GM19463 (cell line): Measurements from ENCODE around the gene GNS.
"Not testable (repeated sequence)": the region's sequence is repeated elsewhere in the genome, so short reads cannot be mapped to it uniquely, and the experiment has no call there.

Experiments used
- ATAC-seq: cut with Tn5 transposase; IDR thresholded peaks from one replicate; pipeline ENCODE4 v1.9.1; 2021; ENCODE audit warnings: mild to moderate bottlenecking, moderate library complexity; ENCODE audit not compliant: unreplicated experiment

The GNS gene

DNA sequence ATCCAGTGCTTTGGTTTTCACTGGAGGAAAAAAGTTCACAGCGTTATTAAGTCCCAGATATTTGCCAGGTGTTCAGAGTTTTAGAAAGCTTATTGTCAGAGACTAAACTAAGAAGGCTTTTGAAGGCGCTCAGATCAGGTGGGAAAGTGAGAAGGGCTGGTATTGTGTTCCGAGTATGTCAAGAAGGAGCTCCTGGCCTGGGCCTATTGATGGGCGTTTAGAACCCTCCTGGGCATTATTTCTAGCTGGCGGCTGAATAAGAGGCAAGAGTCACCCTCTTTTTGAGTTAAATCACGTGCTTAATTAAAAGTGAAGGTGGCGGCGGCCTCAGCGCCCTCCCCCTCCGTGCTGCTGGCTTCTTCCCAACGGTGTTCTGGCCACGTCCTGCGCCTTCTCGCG is 20.9 kb upstream of the GNS start:
- ATAC-seq: no peak

DNA sequence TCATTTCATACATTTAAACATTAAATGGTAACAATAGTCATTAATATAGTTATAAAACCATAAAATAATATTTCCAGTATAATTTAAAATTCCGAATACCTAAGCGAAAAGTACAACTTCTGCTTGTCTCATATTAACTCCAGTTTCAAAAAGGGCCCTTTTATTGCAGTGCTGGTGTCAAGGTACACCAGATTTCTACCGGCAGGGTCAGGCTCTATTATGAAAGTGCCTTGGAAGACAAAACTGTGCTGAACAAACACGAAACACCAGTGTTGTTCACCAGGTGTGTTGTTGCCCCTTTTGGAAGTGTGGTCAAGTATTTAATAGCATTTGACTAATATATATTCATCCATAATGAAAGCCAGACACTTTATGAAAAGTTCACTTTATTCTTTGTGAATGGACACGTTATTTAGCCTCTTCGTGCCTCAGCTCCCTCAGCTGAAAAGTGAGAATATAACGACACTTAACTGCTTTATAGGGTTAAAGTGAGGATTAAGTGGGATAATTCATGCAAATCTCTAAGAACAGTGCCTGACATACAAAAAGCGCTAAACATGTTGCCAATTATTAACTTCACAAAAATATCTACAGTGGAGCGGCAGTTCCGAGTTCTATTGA is 20.3 kb upstream of the GNS start:
- no peak for ATAC-seq

DNA sequence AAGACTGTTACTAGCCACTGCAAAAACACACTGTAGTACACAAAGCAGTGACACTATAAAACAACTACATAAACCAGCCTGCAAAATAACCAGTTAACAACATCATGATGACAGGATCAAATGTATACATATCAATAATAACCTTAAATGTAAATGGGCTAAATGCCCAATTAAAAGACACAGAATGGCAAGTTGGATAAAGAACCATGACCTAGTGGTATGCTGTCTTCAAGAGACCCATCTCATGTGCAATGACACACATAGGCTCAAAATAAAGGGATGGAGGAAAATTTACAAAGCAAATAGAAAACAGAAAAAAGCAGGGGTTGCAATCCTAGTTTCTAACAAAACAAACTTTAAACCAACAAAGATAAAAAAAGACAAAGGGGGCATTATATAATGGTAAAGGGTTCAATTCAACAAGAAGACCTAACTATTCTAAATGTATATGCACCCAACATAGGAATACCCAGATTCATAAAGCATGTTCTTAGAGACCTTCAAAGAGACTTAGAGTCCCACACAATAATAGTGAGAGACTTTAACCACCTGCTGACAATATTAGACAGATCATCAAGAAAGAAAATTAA is 16.0 kb upstream of the GNS start:
- ATAC-seq: not testable (repeated sequence)

DNA sequence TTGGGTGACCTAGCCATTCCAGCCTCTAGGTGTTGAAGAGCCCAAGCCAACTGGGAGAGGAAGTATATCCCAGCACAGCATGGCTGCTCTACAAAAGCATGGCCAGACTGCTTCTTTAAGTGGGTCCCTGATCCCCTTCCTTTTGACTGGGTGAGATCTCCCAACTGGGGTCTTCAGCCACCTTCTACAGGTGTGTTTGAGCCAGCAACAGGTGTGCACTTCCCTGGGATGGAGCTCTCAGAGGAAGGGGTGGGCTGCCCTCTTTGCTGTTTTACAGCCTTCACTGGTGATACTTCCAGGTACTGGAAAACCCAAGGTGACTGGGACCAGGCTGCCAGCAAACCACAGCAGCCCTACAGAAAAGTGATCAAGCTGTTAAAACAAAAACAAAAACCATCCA is 14.2 kb upstream of the GNS start:
- no peak for ATAC-seq

DNA sequence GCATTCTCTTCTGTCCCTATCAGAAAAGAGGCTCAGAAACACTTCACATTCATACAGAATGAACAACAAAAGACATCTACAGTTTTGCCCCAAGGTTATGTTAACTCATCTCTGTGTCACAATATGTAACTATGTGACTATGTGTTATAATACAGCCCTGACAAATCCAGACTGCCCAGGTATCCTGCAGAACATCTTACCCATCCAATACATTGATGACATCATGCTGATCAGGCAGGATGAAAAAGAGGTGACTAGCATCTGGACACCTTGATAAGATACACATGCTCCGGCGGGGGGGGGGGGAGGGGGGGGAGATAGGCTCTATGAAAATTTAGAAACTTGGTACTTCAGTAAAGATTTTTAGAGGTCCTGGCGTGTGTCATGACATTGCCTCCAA is 8.3 kb upstream of the GNS start:
- ATAC-seq: no peak

DNA sequence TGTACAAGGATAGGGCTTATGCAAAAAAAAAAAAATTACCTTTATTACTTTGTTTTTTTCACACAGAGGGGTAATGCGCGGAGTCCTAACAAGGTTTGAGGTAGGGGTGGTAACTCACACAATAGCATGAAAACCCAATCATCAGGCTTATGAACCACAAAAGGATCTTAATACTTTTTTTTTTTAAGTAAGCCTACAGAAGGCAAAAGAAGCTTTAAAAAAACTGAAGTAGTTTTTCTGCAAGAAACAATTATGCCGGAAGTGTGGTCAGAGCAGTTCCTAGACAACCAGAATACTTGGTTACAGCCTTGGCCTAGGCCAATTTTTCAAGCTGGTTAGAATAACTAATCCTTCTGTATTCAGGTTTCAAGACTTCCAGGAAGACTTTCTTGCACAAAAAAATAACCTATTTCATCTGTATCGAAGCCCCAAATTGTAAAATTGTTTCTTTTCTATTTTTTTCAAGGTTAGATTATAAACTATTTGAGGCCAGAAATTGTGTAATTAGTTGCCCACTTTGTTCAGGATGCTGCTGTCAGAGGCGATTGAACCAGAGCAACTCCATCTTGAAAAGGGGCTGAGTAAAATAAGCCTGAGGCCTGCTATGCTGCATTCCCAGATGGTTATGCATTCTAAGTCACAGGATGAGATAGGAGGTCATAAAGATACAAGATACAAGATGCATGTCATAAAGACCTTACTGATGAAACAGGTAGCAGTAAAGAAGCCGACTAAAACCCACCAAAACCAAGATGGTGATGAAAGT is 1.8 kb upstream of the GNS start:
- no peak for ATAC-seq

DNA sequence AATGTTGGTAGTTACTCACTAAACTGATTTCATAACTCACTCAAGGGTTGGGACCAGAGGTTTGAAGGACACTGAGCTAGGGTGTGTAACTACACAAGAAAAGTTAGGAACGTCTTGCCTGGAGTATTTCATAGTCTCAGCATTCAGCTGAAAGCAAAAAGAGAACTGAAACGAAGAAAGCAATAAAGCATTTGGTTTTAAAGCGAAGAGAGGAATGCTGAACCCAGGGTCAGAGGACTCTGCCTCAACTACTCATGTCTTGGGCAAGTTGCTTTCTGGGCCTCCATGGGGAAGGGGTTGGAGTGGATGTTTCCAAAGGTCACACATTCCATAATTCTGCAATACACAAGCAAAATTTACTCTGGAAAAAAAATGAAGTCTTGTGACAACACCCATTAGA is 1.4 kb downstream of the GNS start:
- ATAC-seq: no peak

DNA sequence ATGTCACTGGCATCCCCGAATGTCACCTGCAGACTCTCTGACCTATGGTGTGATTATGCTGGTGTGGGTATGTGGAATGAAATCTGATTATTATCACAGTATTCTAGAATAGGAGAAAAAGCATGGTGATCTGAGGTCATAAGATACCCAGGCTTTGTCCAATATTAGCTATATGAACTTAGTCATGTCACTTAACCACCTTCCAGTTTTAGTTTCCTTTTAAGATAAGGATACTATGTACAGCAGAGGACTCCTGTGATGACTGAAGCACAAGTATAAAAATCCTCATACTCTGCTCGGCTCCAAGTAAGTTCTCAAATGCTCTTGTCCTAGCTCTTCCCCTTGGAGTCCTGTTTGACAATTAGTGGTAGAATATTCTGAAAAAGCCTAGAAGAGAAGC is 2.8 kb downstream of the GNS start:
- ATAC-seq: peak; percentile 34

DNA sequence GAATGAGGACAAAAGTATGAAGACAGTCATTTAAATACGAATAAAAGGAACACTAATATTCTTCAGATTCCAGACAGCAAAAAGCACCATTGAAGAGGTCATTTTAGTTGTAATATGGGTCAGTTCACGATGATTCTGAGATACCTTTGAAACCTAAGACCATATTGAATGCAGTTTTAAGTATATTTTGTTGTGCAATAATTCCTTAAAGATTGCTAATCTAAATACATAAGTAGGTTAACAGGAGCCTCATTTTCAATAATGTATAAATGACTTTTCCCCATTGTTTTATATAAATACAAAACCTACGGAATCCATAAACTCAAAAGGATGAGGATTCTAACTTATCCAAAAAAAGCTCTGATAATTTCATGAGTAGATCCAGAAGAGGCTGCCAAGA is 5.8 kb downstream of the GNS start:
- no peak for ATAC-seq

DNA sequence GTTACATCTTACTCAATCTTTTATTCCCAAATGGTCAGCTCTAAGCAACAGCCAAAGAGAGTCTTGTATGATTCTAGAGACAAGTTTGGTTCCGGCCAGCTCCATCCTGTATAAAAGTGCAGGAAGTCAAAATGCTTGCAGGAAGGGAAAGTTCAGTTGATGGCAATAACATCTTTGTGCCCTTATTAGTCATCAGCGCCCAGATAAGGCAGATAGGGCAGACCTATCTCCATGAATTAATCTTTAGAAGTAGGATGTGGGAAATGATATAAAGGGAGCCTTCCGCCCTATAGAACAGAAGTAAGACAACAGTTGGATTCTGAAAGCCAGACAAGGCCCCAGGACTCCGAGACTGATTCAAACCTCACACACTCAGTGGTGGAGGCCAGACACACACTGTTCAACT is 6.4 kb downstream of the GNS start:
- no peak for ATAC-seq

DNA sequence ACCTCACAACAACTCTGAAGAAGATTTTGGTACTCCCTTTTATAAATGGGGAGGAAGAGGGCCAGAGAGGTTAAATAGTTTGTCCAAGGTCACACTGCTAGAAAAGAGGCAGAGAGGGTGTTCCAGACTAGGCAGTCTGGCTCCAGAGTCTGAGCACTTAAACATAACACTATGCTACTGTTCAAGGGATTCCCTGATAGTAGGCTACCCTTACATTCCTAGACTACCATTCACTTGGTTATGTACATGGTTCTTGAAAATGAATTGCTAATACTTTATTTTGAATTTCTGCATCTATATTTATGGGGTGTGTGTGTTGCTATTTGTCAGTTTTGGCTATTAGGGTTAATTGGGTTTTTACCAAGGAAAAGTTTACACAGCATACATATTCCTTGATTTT is 7.2 kb downstream of the GNS start:
- ATAC-seq: no peak

DNA sequence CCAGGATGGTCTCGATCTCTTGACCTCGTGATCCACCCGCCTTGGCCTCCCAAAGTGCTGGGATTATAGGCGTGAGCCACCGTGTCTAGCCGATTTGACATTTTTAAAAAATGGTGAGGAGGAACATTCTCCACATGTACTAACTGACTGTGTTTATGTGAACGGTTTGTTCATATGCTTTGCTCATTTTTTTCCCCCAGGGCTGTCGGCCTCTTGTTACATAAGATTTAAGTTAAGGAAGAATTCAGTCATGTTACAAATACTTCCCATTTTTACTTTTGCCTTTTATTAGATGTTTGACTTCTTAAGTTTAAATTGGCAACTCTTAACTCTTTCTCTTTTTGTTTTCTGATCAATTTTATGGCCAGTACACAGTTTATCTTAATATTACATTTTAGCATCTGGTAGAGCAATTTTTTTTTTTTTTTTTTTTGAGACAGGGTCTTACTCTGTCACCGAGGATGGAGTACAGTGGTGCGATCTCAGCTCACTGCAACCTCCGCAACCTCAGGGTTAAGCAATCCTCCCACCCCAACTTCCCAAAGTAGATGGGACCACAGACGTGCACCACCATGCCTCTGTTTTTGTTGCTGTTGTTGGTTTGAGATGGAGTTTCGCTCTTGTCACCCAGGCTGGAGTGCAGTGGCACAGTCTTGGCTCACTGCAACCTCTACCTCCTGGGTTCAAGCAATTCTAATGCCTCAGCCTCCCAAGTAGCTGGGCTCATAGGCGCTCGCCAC is 9.6 kb downstream of the GNS start:
- ATAC-seq: no peak

DNA sequence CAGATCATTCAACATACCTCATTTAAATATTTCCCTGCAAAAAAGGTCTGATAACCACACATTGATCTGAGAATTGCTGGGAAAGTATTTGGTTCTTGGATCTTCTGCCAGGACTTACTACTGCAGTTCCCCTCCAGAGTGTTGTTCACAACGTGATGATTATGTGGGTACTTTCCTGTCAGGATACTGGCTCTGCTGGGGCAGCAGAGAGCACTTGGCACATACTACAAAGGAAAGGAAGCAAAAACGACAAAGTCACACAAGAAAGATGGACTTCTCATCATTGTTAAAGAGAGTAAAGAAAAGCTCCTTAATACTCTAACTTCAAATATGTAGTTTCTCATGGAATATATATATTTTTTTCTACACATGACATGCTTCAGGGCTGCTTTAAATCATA is 11.5 kb downstream of the GNS start:
- ATAC-seq: no peak

DNA sequence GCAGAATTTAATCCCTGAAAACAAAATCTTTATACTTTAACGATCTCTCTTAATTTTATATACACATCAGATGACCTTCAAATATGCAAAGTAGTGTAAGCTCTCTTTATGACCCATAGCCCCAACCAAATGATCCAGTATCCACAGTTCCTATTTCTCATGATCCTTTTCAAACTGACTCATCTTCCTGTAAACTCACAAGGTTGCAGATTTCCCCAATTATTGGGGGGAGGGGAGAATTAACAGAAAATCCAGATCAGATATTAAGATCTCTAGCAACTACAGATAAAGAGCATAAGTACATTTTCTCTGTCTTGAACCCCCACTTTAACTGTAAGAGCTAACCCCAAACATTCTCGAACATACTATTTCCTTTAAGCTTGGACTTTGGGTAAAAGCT is 12.5 kb downstream of the GNS start:
- ATAC-seq: no peak

DNA sequence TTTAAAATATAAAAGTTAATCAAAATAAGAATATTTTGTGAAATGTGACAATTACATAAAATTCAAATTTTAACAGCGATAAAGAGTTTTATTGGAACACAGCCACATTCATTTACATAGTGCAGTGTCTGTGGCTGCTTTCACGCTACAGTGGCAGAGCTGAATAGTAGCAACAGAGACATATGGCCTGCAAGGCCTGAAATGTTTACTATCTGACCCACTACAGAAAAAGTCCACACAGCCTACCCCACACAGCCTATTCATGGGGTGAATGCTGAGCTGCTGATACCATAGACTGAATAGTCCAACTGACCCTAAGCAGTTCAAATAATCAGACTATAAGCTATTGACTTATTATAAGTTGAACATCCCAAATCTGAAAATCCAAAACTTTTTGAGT is 13.2 kb downstream of the GNS start:
- ATAC-seq: no peak

DNA sequence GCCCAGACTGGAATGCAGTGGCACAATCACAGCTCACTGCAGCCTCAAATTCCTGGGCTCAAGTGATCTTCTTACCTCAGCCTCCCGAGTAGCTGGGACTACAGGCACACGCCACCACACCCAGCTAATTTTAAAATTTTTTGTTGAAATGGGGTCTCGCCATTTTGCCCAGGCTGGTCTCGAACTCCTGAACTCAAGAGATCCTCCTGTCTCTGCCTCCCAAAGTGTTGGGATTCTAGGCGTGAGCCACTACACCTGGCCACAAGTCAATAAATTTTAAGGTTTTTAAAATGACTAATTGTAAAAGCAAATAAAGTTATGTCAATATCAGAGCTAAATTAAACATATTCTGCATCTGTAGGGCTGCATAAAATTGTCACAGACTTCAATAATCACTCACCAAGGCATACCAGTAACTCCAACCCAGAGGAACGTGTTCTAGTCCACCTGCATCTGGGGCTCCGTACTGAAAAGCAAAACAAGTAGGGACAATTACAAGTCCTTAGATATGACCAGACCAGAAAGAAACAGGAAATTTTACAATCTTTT is 13.9 kb downstream of the GNS start:
- ATAC-seq: no peak

DNA sequence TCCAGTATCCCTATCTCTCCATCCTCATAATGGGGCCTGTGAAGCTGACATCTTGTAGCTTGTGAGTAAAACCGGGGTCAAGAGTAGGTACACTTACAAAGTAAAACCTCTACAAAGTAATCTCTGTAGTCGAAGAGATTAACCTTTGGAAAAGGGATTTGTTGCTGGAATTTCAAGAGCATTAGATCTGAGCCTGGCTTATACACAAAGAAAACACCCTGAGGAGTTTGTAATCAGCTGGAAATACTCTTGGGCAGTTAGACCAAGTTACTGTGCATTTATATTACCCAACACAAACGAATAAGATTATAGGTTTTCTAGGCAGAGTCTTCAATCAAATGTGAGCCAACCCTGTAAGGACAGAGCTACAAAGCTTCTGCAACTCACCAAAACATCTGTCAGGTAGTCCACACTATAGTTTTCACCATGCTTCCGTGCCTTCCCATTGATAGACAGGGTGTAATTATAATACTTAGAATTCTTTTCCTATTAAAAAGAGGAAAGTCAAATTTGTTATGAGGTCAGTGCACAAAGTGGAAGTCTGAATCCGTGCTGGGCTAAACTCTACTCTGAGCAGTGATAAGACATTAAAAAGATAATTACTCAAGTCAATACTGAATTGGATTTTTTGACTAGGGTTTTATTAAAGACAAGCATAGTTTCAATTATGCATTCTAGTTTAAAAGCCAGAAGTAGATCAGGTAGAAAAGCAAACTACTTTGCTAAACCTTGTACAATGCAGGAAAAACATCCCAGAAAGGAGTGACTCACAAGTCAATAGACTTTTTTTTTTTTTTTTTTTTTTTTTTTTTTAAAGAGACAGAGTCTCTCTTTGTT is 14.6 kb downstream of the GNS start:
- no peak for ATAC-seq

DNA sequence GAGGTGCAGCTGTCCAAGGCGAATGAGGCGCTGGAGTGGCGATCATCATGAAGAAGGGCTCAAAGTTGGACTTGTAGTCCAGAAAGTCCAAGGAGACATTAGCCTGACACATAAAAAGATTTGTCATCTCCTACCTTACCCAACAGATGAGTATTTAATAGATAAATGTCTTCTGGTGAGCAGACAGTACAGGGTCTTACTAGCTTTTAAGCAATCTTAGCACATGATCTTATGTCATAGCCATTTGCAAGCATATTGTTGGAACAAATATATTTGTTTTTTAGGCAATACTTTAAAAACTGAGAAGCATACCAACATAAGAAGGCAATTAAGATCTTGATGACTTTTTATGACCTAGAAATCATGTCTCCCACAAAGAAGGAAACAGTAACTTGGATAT is 16.0 kb downstream of the GNS start:
- ATAC-seq: no peak

DNA sequence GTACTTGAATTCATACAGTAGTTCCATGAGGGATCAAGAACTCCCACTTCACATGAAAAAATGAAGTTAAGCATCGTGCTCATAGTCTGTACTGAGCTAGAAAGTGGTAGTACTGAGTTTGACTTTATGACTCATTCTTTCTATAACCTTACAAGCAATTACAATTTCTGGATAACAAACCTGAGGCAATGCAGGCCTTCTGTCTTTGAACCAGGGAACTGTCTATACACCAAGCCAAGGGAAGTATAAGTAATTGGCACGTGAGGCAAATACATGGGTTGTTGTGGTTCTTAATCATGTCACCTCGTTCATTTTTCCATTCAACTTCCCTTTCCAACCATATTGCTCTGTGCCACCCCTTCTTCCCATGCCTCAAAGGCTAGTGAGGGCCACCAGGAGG is 16.8 kb downstream of the GNS start:
- ATAC-seq: no peak

DNA sequence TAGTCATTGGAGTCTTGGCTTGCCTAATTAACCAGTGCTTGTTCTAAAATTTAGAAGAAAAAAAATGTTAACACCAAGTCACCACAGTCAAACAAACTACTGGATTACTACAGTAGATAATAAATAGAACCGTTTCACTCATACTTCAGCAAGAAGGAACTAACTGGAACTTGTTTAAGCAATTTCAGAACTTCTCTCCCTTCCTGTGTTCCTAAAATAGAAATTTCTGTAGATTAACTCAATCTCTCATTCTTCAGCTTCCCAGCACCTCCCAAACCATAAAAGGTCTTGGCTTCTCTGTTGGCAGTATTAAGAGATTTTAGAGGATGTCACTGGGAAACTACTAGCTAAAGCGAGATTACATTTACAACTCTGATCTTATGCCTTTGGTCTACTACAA is 18.6 kb downstream of the GNS start:
- no peak for ATAC-seq

DNA sequence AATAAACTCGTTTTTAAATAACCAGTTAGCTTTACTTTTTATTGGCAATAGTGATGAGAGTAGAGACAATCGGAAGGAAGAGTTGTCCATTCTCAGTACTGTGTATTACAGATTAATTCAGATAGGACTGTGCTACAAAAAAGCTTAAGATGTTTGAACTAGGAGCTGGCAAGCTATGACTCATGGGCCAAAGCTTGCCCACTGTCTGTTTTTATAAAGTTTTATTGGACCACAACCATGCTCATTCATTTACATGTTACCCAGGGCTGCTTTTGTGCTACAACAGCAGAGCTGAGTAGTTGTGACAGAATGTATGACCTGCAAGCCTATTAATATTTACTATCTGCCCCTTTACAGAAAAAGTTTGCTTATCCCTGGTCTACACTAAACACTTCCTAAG is 19.4 kb downstream of the GNS start:
- no peak for ATAC-seq
